H1 (cell line): Measurements from ENCODE around the gene FAM193B. TPM values are rescaled to one million over a fixed set of nuclear protein-coding genes. Genes with fewer than 3 reads are reported as not detected.

Experiments used
- CTCF ChIA-PET: fragments of 300-600 bp; sonication (Branson Sonifier 250); formaldehyde crosslinking; loops from one replicate; lab custom pipeline; 2021; ENCODE audit not compliant: partially characterized antibody; lab: Charles Lee
- POLR2A ChIA-PET: fragments of 300-600 bp; sonication (Branson Sonifier 250); formaldehyde crosslinking; loops from one replicate; lab custom pipeline; 2021; ENCODE audit warnings: inconsistent platforms; ENCODE audit not compliant: partially characterized antibody; lab: Charles Lee
- DNase-seq, 2 experiments: peaks; one replicate each; pipeline versions ENCODE4 v3.0.0 to v3.0.0-alpha.2; 2010 to 2022; ENCODE audit warnings: low spot score in 2 of 2, low read depth in 1 of 2, mixed read lengths in 1 of 2
- FAIRE-seq: peaks from 2 replicates; lab custom pipeline; 2011; peaks lifted over from hg19 to GRCh38; lab: Jason Lieb, UNC
- H2AFZ ChIP-seq: 2 replicates; pipeline ENCODE4 v1.8.1; 2012; ENCODE audit warnings: low read length, inconsistent platforms
- H2AK5ac ChIP-seq: 2 replicates; pipeline ENCODE4 v1.6.1; 2013; ENCODE audit warnings: low read depth, low read length
- H2BK120ac ChIP-seq: replicated peaks from 2 replicates; pipeline ENCODE3; 2013; ENCODE audit warnings: low read depth, low read length, inconsistent platforms
- H2BK12ac ChIP-seq: 2 replicates; pipeline ENCODE4 v1.6.1; 2013; ENCODE audit warnings: low read depth, low read length
- H2BK15ac ChIP-seq: 2 replicates; pipeline ENCODE4 v1.6.1; 2013; ENCODE audit warnings: low read length
- H2BK20ac ChIP-seq: 2 replicates; pipeline ENCODE4 v1.6.1; 2013; ENCODE audit warnings: low read length
- H2BK5ac ChIP-seq: 2 replicates; pipeline ENCODE4 v1.6.1; 2013; ENCODE audit warnings: low read depth, low read length
- H3K14ac ChIP-seq: 2 replicates; pipeline ENCODE4 v1.6.1; 2013; ENCODE audit warnings: inconsistent platforms; ENCODE audit not compliant: insufficient read length
- H3K18ac ChIP-seq: 2 replicates; pipeline ENCODE4 v1.6.1; 2013; ENCODE audit warnings: low read length; ENCODE audit errors: extremely low read depth
- H3K23ac ChIP-seq: 2 replicates; pipeline ENCODE4 v1.6.1; 2013; ENCODE audit warnings: inconsistent platforms; ENCODE audit not compliant: insufficient read length
- H3K23me2 ChIP-seq: 2 replicates; pipeline ENCODE4 v1.6.1; 2013; ENCODE audit warnings: low read depth, low read length
- H3K27ac ChIP-seq: 2 replicates; pipeline ENCODE4 v1.6.1; 2011; ENCODE audit warnings: low read depth, low read length, inconsistent platforms
- H3K27me3 ChIP-seq, 4 experiments: replicated peaks in 1 of 4; 1 replicate in 1 of 4; 2 replicates in 3 of 4; pipeline versions ENCODE4 v1.6.1 to v1.8.1; 2011 to 2013; ENCODE audit warnings: low read length in 3 of 4, mild to moderate bottlenecking in 3 of 4, inconsistent platforms in 2 of 4, mixed read lengths in 2 of 4, moderate library complexity in 1 of 4; ENCODE audit not compliant: control insufficient read depth in 3 of 4, insufficient read depth in 3 of 4; ENCODE audit errors: extremely low read depth in 1 of 4
- H3K36me3 ChIP-seq, 4 experiments: 2 replicates each; pipeline versions ENCODE4 v1.6.1 to v1.8.1; 2011 to 2013; ENCODE audit warnings: mild to moderate bottlenecking in 4 of 4, low read length in 3 of 4, moderate library complexity in 2 of 4, control low read depth in 1 of 4, inconsistent platforms in 1 of 4; ENCODE audit not compliant: insufficient read depth in 4 of 4, control insufficient read depth in 2 of 4
- H3K4ac ChIP-seq: replicated peaks from 2 replicates; pipeline ENCODE3; 2013; ENCODE audit warnings: low read length, low read depth, mixed read lengths, inconsistent platforms; ENCODE audit not compliant: insufficient read length
- H3K4me1 ChIP-seq, 4 experiments: replicated peaks in 1 of 4; 1 replicate in 1 of 4; 2 replicates in 3 of 4; pipeline versions ENCODE4 v1.6.1 to v1.8.1; 2011 to 2013; ENCODE audit warnings: low read length in 3 of 4, inconsistent platforms in 2 of 4, mixed read lengths in 1 of 4; ENCODE audit not compliant: insufficient read depth in 4 of 4, control insufficient read depth in 3 of 4
- H3K4me2 ChIP-seq, 2 experiments: 2 replicates each; pipeline versions ENCODE4 v1.6.1 to v1.8.1; 2011 to 2013; ENCODE audit warnings: low read depth in 2 of 2, low read length in 2 of 2, control low read depth in 1 of 2, inconsistent platforms in 1 of 2, mild to moderate bottlenecking in 1 of 2; ENCODE audit not compliant: insufficient read depth in 1 of 2
- H3K4me3 ChIP-seq, 4 experiments: fragments of 200-600, 300-600 bp in 1 of 4; sonication (generic), shearing (Covaris generic), sonication (Bioruptor Twin) in 1 of 4; 2 replicates each; pipeline versions ENCODE4 v1.5.1 to v1.8.1; 2011 to 2016; ENCODE audit warnings: low read length in 4 of 4, low read depth in 3 of 4, control low read depth in 2 of 4, inconsistent platforms in 2 of 4, mild to moderate bottlenecking in 2 of 4, mixed read lengths in 1 of 4, moderate library complexity in 1 of 4; ENCODE audit not compliant: insufficient read depth in 2 of 4; ENCODE audit errors: extremely low read depth in 1 of 4
- H3K56ac ChIP-seq: replicated peaks from 2 replicates; pipeline ENCODE3; 2013; ENCODE audit warnings: low read depth, mild to moderate bottlenecking, mixed read lengths, low read length, inconsistent platforms; ENCODE audit not compliant: insufficient read length
- H3K79me1 ChIP-seq: 2 replicates; pipeline ENCODE4 v1.6.1; 2013; ENCODE audit warnings: low read depth, low read length, control low read depth
- H3K79me2 ChIP-seq, 2 experiments: 2 replicates each; pipeline versions ENCODE4 v1.6.1 to v1.8.1; 2012 to 2013; ENCODE audit warnings: low read length in 2 of 2, mild to moderate bottlenecking in 2 of 2, inconsistent platforms in 1 of 2; ENCODE audit not compliant: insufficient read depth in 2 of 2, control insufficient read depth in 1 of 2
- H3K9ac ChIP-seq, 4 experiments: replicated peaks in 1 of 4; 1 replicate in 1 of 4; 2 replicates in 3 of 4; pipeline versions ENCODE4 v1.6.1 to v1.8.1; 2011 to 2013; ENCODE audit warnings: low read depth in 3 of 4, low read length in 3 of 4, control low read depth in 2 of 4, mild to moderate bottlenecking in 2 of 4, moderate library complexity in 2 of 4, inconsistent platforms in 1 of 4; ENCODE audit errors: extremely low read depth in 1 of 4
- H3K9me3 ChIP-seq, 2 experiments: 2 replicates each; pipeline versions ENCODE4 v1.6.1 to v1.8.1; 2012 to 2013; ENCODE audit warnings: mild to moderate bottlenecking in 2 of 2, moderate library complexity in 2 of 2, control low read depth in 1 of 2, inconsistent platforms in 1 of 2, low read depth in 1 of 2, low read length in 1 of 2, mixed read lengths in 1 of 2; ENCODE audit not compliant: insufficient read depth in 2 of 2
- H4K20me1 ChIP-seq, 2 experiments: replicated peaks in 1 of 2; 2 replicates each; pipeline versions ENCODE3 to v1.8.1; 2011 to 2013; ENCODE audit warnings: inconsistent platforms in 2 of 2, low read length in 2 of 2, mild to moderate bottlenecking in 1 of 2; ENCODE audit not compliant: insufficient read depth in 2 of 2, control insufficient read depth in 1 of 2
- H4K5ac ChIP-seq: 2 replicates; pipeline ENCODE4 v1.6.1; 2013; ENCODE audit warnings: low read length, low read depth, mixed read lengths, inconsistent platforms; ENCODE audit not compliant: insufficient read length
- H4K8ac ChIP-seq: 2 replicates; pipeline ENCODE4 v1.8.0; 2013; ENCODE audit warnings: mild to moderate bottlenecking, moderate library complexity, low read length, inconsistent platforms; ENCODE audit not compliant: insufficient read depth; ENCODE audit errors: extremely low read depth
- H4K91ac ChIP-seq: replicated peaks from 2 replicates; pipeline ENCODE3; 2013; ENCODE audit warnings: low read length, mixed read lengths, inconsistent platforms; ENCODE audit not compliant: insufficient read length
- BCL11A ChIP-seq, 2 experiments: IDR thresholded peaks; one replicate each; pipeline ENCODE4 v1.6.1; 2011; ENCODE audit warnings: low read depth in 2 of 2, low read length in 2 of 2, mild to moderate bottlenecking in 2 of 2
- CBX5 ChIP-seq: fragments of 300-800, 300-1000 bp; sonication (generic); IDR thresholded peaks from 2 replicates; pipeline ENCODE4 v1.7.1; 2016; ENCODE audit warnings: antibody characterized with exemption, low read length, low read depth
- CEBPB ChIP-seq: IDR thresholded peaks from 2 replicates; pipeline ENCODE4 v1.6.1; 2012; ENCODE audit warnings: low read depth, low read length
- EGR1 ChIP-seq: IDR thresholded peaks from 2 replicates; pipeline ENCODE4 v1.6.1; 2011; ENCODE audit warnings: low read depth, low read length, borderline replicate concordance
- GABPA ChIP-seq: IDR thresholded peaks from 2 replicates; pipeline ENCODE4 v1.6.1; 2011; ENCODE audit warnings: mild to moderate bottlenecking, low read length, moderate library complexity, borderline replicate concordance; ENCODE audit not compliant: insufficient read depth
- HDAC2 ChIP-seq, 2 experiments: fragments of 300-600 bp in 1 of 2; sonication (generic) in 1 of 2; IDR thresholded peaks; 2 replicates each; pipeline ENCODE4 v1.6.1; 2011 to 2012; ENCODE audit warnings: low read depth in 2 of 2, low read length in 2 of 2, mild to moderate bottlenecking in 2 of 2, moderate library complexity in 2 of 2, borderline replicate concordance in 1 of 2, inconsistent platforms in 1 of 2
- HDAC6 ChIP-seq: IDR thresholded peaks from one replicate; pipeline ENCODE4 v1.7.1; 2012; ENCODE audit warnings: low read depth, mild to moderate bottlenecking, inconsistent platforms, low read length, moderate library complexity
- KDM5A ChIP-seq: fragments of 200-600 bp; IDR thresholded peaks from 2 replicates; pipeline ENCODE4 v1.7.1; 2012; ENCODE audit warnings: mild to moderate bottlenecking, low read length, inconsistent platforms, mixed read lengths
- POLR2A ChIP-seq, 2 experiments: IDR thresholded peaks; 1 replicate in 1 of 2; 2 replicates in 1 of 2; pipeline ENCODE4 v1.6.1; 2011; ENCODE audit warnings: low read depth in 2 of 2, low read length in 2 of 2, mild to moderate bottlenecking in 2 of 2; ENCODE audit errors: control extremely low read depth in 1 of 2
- RBBP5 ChIP-seq: IDR thresholded peaks from 2 replicates; pipeline ENCODE4 v1.7.1; 2012; ENCODE audit warnings: low read depth, mild to moderate bottlenecking, inconsistent platforms, low read length, moderate library complexity, borderline replicate concordance
- RFX5 ChIP-seq: IDR thresholded peaks from 2 replicates; pipeline ENCODE4 v1.6.1; 2011; ENCODE audit warnings: low read depth, low read length, improper control_type of control experiment, borderline replicate concordance
- SIN3A ChIP-seq, 2 experiments: IDR thresholded peaks in 1 of 2; conservative IDR thresholded peaks in 1 of 2; 2 replicates each; pipeline ENCODE4 v1.6.1; 2011 to 2012; ENCODE audit warnings: low read length in 2 of 2, improper control_type of control experiment in 1 of 2, low read depth in 1 of 2, mild to moderate bottlenecking in 1 of 2
- TAF1 ChIP-seq: IDR thresholded peaks from 2 replicates; pipeline ENCODE4 v1.6.1; 2011; ENCODE audit warnings: mild to moderate bottlenecking, low read depth, low read length
- TAF7 ChIP-seq: optimal IDR thresholded peaks from 2 replicates; pipeline ENCODE3; 2011; ENCODE audit warnings: low read depth, mild to moderate bottlenecking, inconsistent platforms, low read length, moderate library complexity, borderline replicate concordance
- WGBS, 2 experiments: shearing (Covaris generic) in 1 of 2; methylation state at CpG; one replicate each; pipeline versions ENCODE4 v1.1.6 to v1.1.7; 2013 to 2015; ENCODE audit warnings: low lambda C conversion rate in 2 of 2, mixed read lengths in 2 of 2, inconsistent platforms in 1 of 2, low coverage in 1 of 2, missing lambda C conversion rate in 1 of 2; ENCODE audit not compliant: insufficient replicate concordance in 2 of 2, insufficient coverage in 1 of 2, insufficient read length in 1 of 2; ENCODE audit errors: extremely low coverage in 1 of 2, missing lambda C conversion rate in 1 of 2; 5-methylcytosine and 5-hydroxymethylcytosine counted together
- polyA plus RNA-seq, 7 experiments: library from polyadenylated mRNA; depleted of rRNA in 3 of 7; stranded (reverse) in 5 of 7; unstranded in 2 of 7; fragments of >200 nt in 5 of 7; fragments of 200-250 nt in 2 of 7; gene quantifications; 1 replicate in 5 of 7; 2 replicates in 1 of 7; 4 replicates in 1 of 7; pipeline versions ENCODE4 v1.2.1 to v1.2.3, GENCODE V29; 2011 to 2013; ENCODE audit warnings: missing spikeins in 2 of 7, mixed read lengths in 2 of 7
- total RNA-seq: library from RNA; stranded (reverse); fragmentation: NEBNext Ultra II Directional; extraction: Animal tissue kit (Norgen Biotek cat#: 25700); gene quantifications from 2 replicates; pipeline ENCODE4 v1.2.1, GENCODE V29; 2021

Gene FAM193B
- total and polyA plus RNA-seq, 2 of the 8 experiments (the other 6 are each of a cell fraction or from before 2014, with no cell fraction given) = 49.9 to 69.8 TPM

- Histone ChIP-seq H3K14ac (no peak overlapping the region), H4K91ac (no peak overlapping the region), H2AK5ac (no peak overlapping the region), H4K8ac (no peak overlapping the region), H3K18ac (no peak overlapping the region), H4K20me1 (peaks cover 0 to 19% of the 10 kb centered on the region in 2 experiments), H3K79me1 (peaks cover 21% of the 10 kb centered on the region), H3K9ac (no peak overlapping the region), H3K4ac (no peak overlapping the region), H3K27me3 (no peaks in the 10 kb centered on the region), H2BK12ac (no peak overlapping the region), H3K9me3 (no peaks in the 10 kb centered on the region), H3K56ac (no peak overlapping the region), H3K4me3 (no peak overlapping the region), H3K79me2 (peaks cover 0 to 4% of the 10 kb centered on the region in 2 experiments; a peak in 1 of 4 replicates), H3K23ac (no peak overlapping the region), H2BK20ac (no peak overlapping the region), H3K23me2 (no peaks in the 10 kb centered on the region), H2BK5ac (no peak overlapping the region), H2AFZ (no peak overlapping the region), H2BK120ac (no peak overlapping the region), H3K4me1 (0 out of 7 replicates have a peak, but pooled peaks cover 0 to 3% (median 0%) of the 10 kb centered on the region in 4 experiments), H3K36me3 (peaks cover 16 to 69% (median 39%) of the 10 kb centered on the region in 4 experiments; a peak in 7 of 8 replicates), H3K4me2 (no peak overlapping the region), H2BK15ac (no peak overlapping the region), H3K27ac (no peak overlapping the region), H4K5ac (no peak overlapping the region)
- 93% methylated on average over 7 of the region's 7 CpGs; no CpG with 5 or more reads in 1 of the 2 experiments for WGBS, 2 experiments
- no peak for FAIRE-seq
- ChIA-PET CTCF (interaction anchor here (3.1 kb wide), 1 partner anchor 11 kb away, joined by 14 read pairs; no protein-coding TSS in a partner anchor), POLR2A (interaction anchor here (0.9 to 3.3 kb wide), 4 partner anchors 9 to 87 kb away, joined by 3 to 7 read pairs (median 4); no protein-coding TSS in a partner anchor)
- no peak for DNase-seq
- TF ChIP-seq SIN3A (conservative IDR thresholded peaks at IDR 0.05 in 1 of 2, IDR thresholded peaks at IDR 0.05 in 1 of 2; ENCODE audit: low read depth in 1 of 2, low read length in 2 of 2) = no peak
- TF ChIP-seq TAF1 = no peak
- no peak for TF ChIP-seq CEBPB
- TF ChIP-seq RFX5 = no peak
- TF ChIP-seq HDAC6 = no peak
- no peak for TF ChIP-seq BCL11A (IDR thresholded peaks at IDR 0.05; ENCODE audit: low read depth in 2 of 2, low read length in 2 of 2)
- no peak for TF ChIP-seq RBBP5
- no peak for TF ChIP-seq POLR2A (IDR thresholded peaks at IDR 0.05; ENCODE audit: control extremely low read depth in 1 of 2, low read depth in 2 of 2, low read length in 2 of 2)
- no peak for TF ChIP-seq CBX5
- no peak for TF ChIP-seq EGR1
- TF ChIP-seq KDM5A = no peak
- TF ChIP-seq GABPA = no peak
- TF ChIP-seq HDAC2 (IDR thresholded peaks at IDR 0.05; ENCODE audit: borderline replicate concordance in 1 of 2, low read depth in 2 of 2, low read length in 2 of 2) = no peak
- no peak for TF ChIP-seq TAF7
Observed at GRCh38 chr5:177535125-177535524, 19.2 kb downstream of the FAM193B start.
